ENCODE measurements around the gene SLC22A12. TPM values are rescaled to one million over a fixed set of nuclear protein-coding genes. Genes with fewer than 3 reads are reported as not detected.

SLC22A12 gene
- total and polyA plus RNA-seq, 2 donors (not counting 3 experiments of a cell fraction or from before 2014, with no cell fraction given) = not detected

- no peaks in the 10 kb centered on the region for H3K4me1 ChIP-seq (ENCODE audit: control insufficient read depth, extremely low read depth, insufficient read depth, low read length)
- no peak overlapping the region for H3K4me2 ChIP-seq (ENCODE audit: insufficient read depth, low read length)
- dilution Hi-C loops (cut with MboI; ENCODE audit: extremely low pct_ligation_motif_present, low sequenced_read_pairs) (no loop called here), intact Hi-C loops (cut with micrococcal nuclease) (no loop called here)
- H2AFZ ChIP-seq (ENCODE audit: low read depth, low read length) = no peak overlapping the region
- H3K9me3 ChIP-seq (replicated peaks; ENCODE audit: control insufficient read depth, insufficient read depth, low read length) = no peaks in the 10 kb centered on the region
- no peaks in the 10 kb centered on the region for H3K27me3 ChIP-seq (ENCODE audit: control insufficient read depth in 2 of 2, insufficient read depth in 2 of 2, low read length in 2 of 2)
- FAIRE-seq (no peak), DNase-seq (ENCODE audit: low read depth, low spot score) (no peak)
- H3K9ac ChIP-seq (replicated peaks; ENCODE audit: extremely low read depth, insufficient read depth, low read length) = no peak overlapping the region
- TF ChIP-seq FOS (IDR thresholded peaks at IDR 0.05; ENCODE audit: borderline replicate concordance, insufficient read depth, low read length) (no peak), JUN (IDR thresholded peaks at IDR 0.05; ENCODE audit: borderline replicate concordance, insufficient read depth, insufficient read length, low read depth) (no peak), POLR2A (IDR thresholded peaks at IDR 0.05; ENCODE audit: low read depth, low read length) (no peak), GATA2 (IDR thresholded peaks at IDR 0.05; ENCODE audit: insufficient read depth, insufficient read length, low read depth, low read length) (no peak), POLR2AphosphoS5 (IDR thresholded peaks at IDR 0.05; ENCODE audit: insufficient read depth, low read depth, low read length) (no peak), MAX (IDR thresholded peaks at IDR 0.05; ENCODE audit: insufficient read depth, insufficient read length) (no peak), CTCF (IDR thresholded peaks at IDR 0.05; ENCODE audit: extremely low read depth in 1 of 2, insufficient read depth in 1 of 2, low read depth in 1 of 2, low read length in 2 of 2) (no peak), EZH2 (IDR thresholded peaks at IDR 0.05; ENCODE audit: borderline replicate concordance, low read depth, low read length, severe bottlenecking) (no peak), MYC (IDR thresholded peaks at IDR 0.05; ENCODE audit: low read depth, low read length) (no peak)
- ChIA-PET CTCF (interaction anchor here (1.1 to 2.0 kb wide), 3 partner anchors 11 to 87 kb away, joined by 3 to 4 read pairs (median 4); no protein-coding TSS in a partner anchor), POLR2A (no interaction called here)
- H4K20me1 ChIP-seq (replicated peaks; ENCODE audit: control insufficient read depth, extremely low read depth, insufficient read depth, low read length) = no peaks in the 10 kb centered on the region
- no peak overlapping the region for H3K27ac ChIP-seq (ENCODE audit: insufficient read depth, low read depth, low read length)
- H3K36me3 ChIP-seq (ENCODE audit: control insufficient read depth in 2 of 2, extremely low read depth in 1 of 2, insufficient read depth in 2 of 2, low read length in 2 of 2) = no peaks in the 10 kb centered on the region
- no peak overlapping the region for H3K4me3 ChIP-seq (replicated peaks in 1 of 3; ENCODE audit: insufficient read depth in 1 of 3, low read depth in 1 of 3, low read length in 3 of 3)
- H3K79me2 ChIP-seq (ENCODE audit: control insufficient read depth, insufficient read depth, low read length) = no peaks in the 10 kb centered on the region
- H3K9me1 ChIP-seq (replicated peaks; ENCODE audit: control insufficient read depth, extremely low read depth, insufficient read depth, low read length) = no peaks in the 10 kb centered on the region
- BruUV-seq (replicated peaks) = no TSS peak
Measured at GRCh38 chr11:64564419-64564818, 26.6 kb upstream of the SLC22A12 start.
